ENCODE measurements around the gene TBCD.

The TBCD gene

DNA sequence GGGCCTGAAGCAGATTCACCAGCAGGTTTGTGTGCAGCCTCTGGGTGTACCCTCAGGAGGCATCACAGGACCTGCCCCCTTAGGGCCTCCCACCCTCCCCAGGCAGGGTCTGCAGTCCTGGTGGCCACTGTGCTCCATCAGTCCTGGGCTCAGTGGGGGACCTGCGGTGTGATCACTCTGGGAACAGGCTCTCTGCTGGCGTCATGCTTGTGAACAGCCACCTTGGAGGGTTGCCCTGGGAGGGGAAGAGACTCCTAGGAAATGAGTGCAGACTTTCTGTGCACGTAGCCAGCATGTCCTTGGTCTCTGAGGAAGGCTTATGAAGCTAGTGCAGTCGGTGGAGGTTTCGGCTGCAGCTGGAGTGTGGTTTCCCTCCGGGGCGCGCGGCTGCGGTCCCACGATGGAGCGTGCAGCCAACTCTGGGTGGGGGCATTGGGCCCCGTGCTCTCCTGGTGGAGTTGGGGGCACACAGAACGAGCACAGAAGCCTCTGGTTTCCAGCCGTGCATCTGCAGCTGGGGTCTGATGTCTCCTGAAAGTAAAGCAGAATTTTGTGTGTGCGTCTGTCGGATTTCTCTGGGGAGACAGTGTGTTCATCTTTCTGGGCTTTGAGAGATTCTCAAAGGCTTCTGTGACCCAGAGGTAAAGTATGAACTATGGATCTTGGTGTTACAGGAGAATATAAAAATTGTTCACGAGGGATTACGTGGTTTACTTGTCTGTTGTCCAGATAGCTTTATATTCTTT, 156.1 kb downstream of the TBCD start:
- no peak for DNase-seq (ENCODE audit: low read depth)

GRCh38 chr17:82908543-82909160, 156.8 kb downstream of the TBCD start:
- DNase-seq (ENCODE audit: low read depth), result no peak

- DNase-seq (ENCODE audit: low read depth), result peak; percentile 19
Observed at GRCh38 chr17:82909322-82909904, 157.5 kb downstream of the TBCD start.

- no peak for DNase-seq (ENCODE audit: low read depth)
Observed at GRCh38 chr17:82910041-82910481, 158.2 kb downstream of the TBCD start.

DNA sequence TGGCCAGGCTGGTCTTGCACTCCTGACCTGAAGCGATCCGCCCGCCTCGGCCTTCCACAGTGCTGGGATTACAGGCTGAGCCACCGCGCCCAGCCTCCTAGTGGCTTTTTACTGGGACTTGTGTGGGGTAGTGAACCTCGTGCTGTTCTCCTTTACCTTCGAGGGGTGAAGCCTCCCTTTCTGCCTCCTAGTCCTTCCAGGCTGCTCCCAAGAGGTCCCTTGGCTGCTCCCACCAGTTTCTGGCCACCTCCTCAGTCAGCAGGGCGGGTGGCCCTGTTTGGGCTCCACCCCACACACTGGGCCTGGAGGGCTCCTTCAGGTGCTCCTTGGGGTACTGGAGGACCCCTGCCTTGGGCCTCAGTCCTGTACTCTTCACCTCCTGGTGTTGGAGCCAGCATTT, 158.9 kb downstream of the TBCD start:
- DNase-seq (ENCODE audit: low read depth), result no peak

DNA sequence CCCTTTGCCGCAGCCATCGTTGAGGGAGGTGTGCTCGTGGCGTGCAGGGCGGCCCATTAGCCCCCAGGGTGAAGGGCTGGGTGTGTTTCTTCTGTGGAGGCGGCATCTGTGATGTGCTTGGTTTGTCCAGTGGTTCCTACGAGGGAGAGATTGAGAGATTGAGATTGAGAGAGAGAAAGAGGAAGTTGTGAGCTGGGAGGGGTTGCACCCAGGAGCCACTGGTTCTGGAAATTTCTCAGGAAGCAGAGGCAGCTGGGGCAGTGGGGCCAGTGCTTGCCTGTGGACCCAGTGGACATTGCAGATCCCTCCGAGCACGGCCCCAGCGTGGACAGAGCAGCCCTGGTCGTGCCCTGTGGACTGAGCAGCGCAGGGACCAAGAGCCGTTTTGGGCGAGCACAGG, 160.0 kb downstream of the TBCD start:
- no peak for DNase-seq (ENCODE audit: low read depth)

DNA sequence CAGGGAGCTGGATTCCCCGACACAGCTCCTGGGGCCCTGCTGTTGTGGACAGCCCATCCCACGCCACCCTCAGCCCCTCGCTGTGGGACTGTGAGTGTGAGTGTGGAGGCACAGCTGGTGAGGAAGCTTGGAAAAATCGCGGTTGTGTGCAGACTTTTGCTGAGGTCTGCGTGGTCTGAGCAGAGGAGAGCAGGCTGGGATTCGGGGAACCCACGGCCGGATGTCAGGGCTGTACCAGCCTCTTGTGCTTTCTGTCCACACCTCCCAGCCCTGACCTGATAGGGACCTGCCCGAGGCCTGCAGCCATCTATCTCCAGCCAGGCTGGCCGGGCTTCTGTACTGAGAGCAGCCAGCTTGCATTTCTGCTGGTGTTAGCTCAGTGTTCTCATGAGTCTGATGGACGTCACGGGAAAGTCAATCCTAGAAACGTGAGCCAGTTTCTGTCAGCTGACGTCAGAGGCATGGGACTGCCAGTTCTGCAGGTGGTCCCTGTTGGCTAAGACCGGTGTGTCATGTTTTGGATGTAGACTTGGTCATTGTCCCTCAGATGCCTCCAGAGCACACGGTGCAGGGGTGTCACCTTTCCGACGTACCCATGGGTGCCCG, 160.7 kb downstream of the TBCD start:
- DNase-seq (ENCODE audit: low read depth), result no peak

GRCh38 chr17:82913304-82914043, 161.6 kb downstream of the TBCD start:
- DNase-seq (ENCODE audit: low read depth), result no peak

DNA sequence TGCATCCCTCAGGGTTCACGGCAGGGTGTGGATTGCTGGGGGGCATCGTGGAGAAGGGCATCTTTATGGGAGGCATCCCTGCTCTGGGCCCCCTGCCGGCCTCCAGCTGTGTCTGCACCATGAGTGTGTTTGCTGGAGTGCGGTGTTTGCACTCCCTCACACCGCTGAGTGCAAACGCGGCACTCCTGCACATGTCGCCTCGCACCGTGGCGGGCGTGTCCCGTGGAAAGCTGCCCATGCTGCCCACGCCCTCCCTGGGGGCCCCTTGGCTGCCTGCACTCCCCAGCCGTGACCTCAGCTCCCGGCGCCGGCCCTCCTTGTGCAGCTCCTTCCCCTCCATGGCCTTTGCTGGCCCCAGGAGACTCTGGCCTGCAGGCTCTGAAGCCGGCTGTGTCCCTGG, 162.5 kb downstream of the TBCD start:
- no peak for DNase-seq (ENCODE audit: low read depth)

GRCh38 chr17:82915010-82915756, 163.3 kb downstream of the TBCD start:
- no peak for DNase-seq (ENCODE audit: low read depth)

GRCh38 chr17:82915757-82916027, 163.8 kb downstream of the TBCD start:
- DNase-seq (ENCODE audit: low read depth), result no peak

GRCh38 chr17:82917699-82918345, 166.0 kb downstream of the TBCD start:
- DNase-seq (ENCODE audit: low read depth), result peak; percentile 45

- no peak for DNase-seq (ENCODE audit: low read depth)
Observed at GRCh38 chr17:82918508-82918907, 166.6 kb downstream of the TBCD start.

- no peak for DNase-seq (ENCODE audit: low read depth)
Observed at GRCh38 chr17:82920150-82920549, 168.3 kb downstream of the TBCD start.

- DNase-seq (ENCODE audit: low read depth), result no peak
Observed at GRCh38 chr17:82920715-82921114, 168.8 kb downstream of the TBCD start.

GRCh38 chr17:82921426-82921825, 169.6 kb downstream of the TBCD start:
- DNase-seq (ENCODE audit: low read depth), result no peak

DNA sequence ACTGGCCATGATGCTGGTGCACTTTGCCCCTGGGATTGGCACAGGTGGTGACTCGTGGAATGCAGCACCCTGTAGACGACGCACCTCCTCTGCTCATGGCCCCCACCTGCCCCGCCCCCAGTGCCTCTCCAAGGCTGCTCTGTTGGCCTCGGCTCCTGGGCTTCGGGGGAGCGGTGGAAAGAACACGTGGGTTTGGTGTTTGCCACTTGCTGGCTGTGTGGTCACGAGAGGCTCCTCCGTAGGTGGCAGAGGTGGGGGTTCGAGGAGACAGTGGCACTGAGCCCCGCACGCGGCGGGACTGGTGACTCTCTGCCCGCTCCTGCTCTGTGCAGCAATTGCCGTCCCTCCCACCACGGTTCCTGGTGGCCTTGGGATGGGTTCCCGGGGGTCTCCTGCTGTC, 170.8 kb downstream of the TBCD start:
- DNase-seq (ENCODE audit: low read depth), result no peak

DNA sequence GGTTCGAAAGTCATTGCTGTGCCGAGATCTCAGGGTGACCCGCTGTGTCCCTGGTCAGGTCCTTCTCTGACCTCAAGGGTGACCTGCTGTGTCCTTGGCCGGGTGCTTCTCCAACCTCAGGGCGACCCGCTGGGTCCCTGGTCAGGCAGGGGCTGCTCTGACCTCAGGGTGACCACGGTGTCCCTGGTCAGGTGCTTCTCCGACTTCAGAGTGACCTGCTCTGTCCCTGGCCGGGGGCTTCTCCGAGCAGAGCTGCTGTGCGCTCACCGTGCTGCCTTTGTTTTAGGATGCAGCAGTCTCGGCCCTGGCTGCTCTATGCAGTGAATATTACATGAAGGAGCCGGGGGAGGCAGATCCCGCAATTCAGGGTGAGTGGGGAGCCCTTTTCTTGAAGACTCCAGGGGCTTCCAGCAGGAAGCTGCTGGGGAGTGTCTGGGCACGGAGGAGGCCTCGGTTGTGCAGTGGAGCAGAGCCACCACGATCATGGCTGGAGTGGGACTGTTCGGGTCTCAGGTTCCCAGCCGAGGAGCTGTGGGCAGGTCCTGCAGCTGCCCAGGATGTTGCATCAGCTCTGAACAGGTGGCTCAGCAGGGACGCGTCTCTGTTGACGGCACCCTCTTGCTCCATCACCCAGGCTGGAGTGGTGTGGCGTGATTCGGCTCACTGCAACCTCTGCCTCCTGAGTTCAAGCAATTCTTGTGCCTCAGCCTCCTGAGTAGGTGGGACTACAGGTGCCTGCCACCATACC, 171.7 kb downstream of the TBCD start:
- DNase-seq (ENCODE audit: low read depth), result no peak

GRCh38 chr17:82924214-82924613, 172.3 kb downstream of the TBCD start:
- DNase-seq (ENCODE audit: low read depth), result no peak

DNA sequence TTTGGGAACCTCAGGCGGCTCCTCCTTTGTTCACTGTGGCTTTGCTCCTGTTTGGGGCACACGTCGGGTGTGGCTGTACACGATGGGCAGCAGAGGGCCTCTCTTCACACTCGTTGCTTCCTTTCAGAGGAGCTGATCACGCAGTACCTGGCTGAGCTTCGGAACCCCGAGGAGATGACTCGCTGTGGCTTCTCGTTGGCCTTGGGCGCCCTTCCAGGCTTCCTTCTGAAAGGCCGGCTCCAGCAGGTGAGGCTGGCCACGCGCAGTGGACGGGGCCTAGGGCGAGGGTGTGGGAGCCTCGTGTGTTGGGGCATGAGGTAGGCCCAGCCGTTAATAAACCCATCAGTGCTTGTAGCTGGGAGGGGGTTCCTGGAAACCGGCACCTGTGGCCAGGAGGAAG, 172.9 kb downstream of the TBCD start:
- no peak for DNase-seq (ENCODE audit: low read depth)

DNA sequence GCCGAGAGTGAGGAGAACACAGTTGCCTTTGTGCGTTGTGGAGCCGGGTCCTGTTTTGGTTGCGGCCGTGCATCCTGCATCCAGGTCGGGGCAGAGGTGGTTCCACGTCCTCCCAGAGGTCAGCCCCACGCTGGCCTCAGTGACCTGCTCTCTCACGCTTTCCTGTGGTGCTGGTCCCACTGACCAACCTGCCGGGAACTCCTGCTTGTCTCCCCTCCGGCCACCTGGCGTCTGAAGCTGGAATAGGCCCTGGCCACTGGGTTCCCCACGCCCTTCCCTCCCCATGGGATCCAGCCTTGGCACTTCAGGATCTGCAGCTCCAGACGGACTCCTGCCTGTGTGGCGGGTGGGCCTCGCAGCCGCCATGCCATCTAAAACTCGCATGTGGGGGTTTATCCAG, 173.5 kb downstream of the TBCD start:
- DNase-seq (ENCODE audit: low read depth), result no peak
